Esophagus muscularis mucosa (tissue), 4 donors: Measurements from ENCODE around the gene GAS2L1. TPM values are rescaled to one million over a fixed set of nuclear protein-coding genes. Genes with fewer than 3 reads are reported as not detected.

ENCODE experiments used
- DNase-seq: peaks from one replicate; pipeline ENCODE4 v3.0.0-alpha.2; 2017; ENCODE audit errors: extremely low spot score
- H3K27ac ChIP-seq, 4 donors: fragments of 200-600 bp; sonication (generic); replicated peaks in 1 of 4; 1 replicate in 3 of 4; 2 replicates in 1 of 4; pipeline ENCODE4 v1.5.1; 2016 to 2019; ENCODE audit warnings: mild to moderate bottlenecking in 1 of 4
- H3K27me3 ChIP-seq, 4 donors: fragments of 200-600 bp; sonication (generic); one replicate each; pipeline versions ENCODE4 v1.5.1 to v1.6.0; 2016 to 2019
- H3K36me3 ChIP-seq, 4 donors: fragments of 200-600 bp; sonication (generic); one replicate each; pipeline ENCODE4 v1.5.1; 2016 to 2019
- H3K4me1 ChIP-seq, 4 donors: fragments of 200-600 bp; sonication (generic); one replicate each; pipeline ENCODE4 v1.5.1; 2016 to 2019
- H3K4me3 ChIP-seq, 4 donors: fragments of 200-600 bp; sonication (generic); 1 replicate in 2 of 4; 2 replicates in 2 of 4; pipeline ENCODE4 v1.5.1; 2016 to 2019; ENCODE audit warnings: mild to moderate bottlenecking in 4 of 4, moderate library complexity in 1 of 4
- H3K9me3 ChIP-seq, 4 donors: fragments of 200-600 bp; sonication (generic); 1 replicate in 3 of 4; 2 replicates in 1 of 4; pipeline ENCODE4 v1.5.1; 2016 to 2019
- EP300 ChIP-seq: sonication (generic); formaldehyde crosslinking; IDR thresholded peaks from one replicate; pipeline ENCODE4 v1.6.1; 2017; ENCODE audit warnings: antibody characterized with exemption
- POLR2A ChIP-seq: fragments of 450-650 bp; IDR thresholded peaks from one replicate; pipeline ENCODE4 v1.6.1; 2017; ENCODE audit warnings: antibody characterized with exemption, moderate library complexity, mild to moderate bottlenecking, low read depth
- POLR2AphosphoS5 ChIP-seq, 2 donors: sonication (generic); formaldehyde crosslinking; IDR thresholded peaks; one replicate each; pipeline ENCODE4 v1.6.1; 2017; ENCODE audit warnings: antibody characterized with exemption in 2 of 2
- WGBS: methylation state at CpG from one replicate; pipeline ENCODE4 v1.1.5; 2018; 5-methylcytosine and 5-hydroxymethylcytosine counted together
- intact Hi-C: fragments of 100-400 bp; cut with DNase I; formaldehyde crosslinking; loops from one replicate; pipeline ENCODE4 v1.15.1; 2023
- total RNA-seq, 4 donors: library from RNA; depleted of rRNA; stranded (reverse); fragments of >200 nt; gene quantifications; one replicate each; pipeline versions ENCODE4 v1.1.0 to v1.2.1, GENCODE V29; 2016
- TF ChIP-seq, protein P1 (sequence below), 3 experiments: fragments of 200-600 bp in 2 of 3; fragments of 450-650 bp in 1 of 3; sonication (generic) in 2 of 3; IDR thresholded peaks; one replicate each; pipeline ENCODE4 v1.5.1; 2017 to 2019; ENCODE audit warnings: antibody characterized with exemption in 3 of 3, mild to moderate bottlenecking in 2 of 3, moderate library complexity in 1 of 3

The GAS2L1 gene
- total RNA-seq, 4 donors from 2014 or later = 25.8 to 63.9 (median 38.8) TPM

DNA sequence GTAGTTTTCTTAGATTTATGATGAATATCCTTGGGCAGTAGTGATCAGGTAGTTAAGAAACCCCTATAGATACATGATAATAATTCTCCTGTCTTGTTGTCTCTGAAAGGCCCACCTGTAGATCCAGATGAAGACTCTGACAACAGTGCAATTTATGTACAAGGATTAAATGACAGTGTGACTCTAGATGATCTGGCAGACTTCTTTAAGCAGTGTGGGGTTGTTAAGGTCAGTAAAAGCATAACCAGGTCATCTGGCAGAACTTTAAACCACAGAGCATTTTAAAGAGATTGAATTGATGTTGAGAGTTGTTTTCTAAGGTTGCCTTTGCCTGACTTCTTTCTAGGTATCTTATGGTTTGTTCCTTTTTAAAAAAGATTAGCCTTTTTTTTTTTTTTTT, 14.1 kb upstream of the GAS2L1 start:
- Histone ChIP-seq H3K4me1 (peaks cover 0 to 25% (median 19%) of the 10 kb centered on the region in 4 donors), H3K27ac (no peak overlapping the region), H3K9me3 (no peaks in the 10 kb centered on the region), H3K36me3 (peaks cover 64 to 100% (median 97%) of the 10 kb centered on the region in 4 donors), H3K4me3 (no peak overlapping the region), H3K27me3 (no peaks in the 10 kb centered on the region)
- intact Hi-C loops = no loop called here
- TF ChIP-seq POLR2A = no peak
- TF ChIP-seq, protein P1, sequence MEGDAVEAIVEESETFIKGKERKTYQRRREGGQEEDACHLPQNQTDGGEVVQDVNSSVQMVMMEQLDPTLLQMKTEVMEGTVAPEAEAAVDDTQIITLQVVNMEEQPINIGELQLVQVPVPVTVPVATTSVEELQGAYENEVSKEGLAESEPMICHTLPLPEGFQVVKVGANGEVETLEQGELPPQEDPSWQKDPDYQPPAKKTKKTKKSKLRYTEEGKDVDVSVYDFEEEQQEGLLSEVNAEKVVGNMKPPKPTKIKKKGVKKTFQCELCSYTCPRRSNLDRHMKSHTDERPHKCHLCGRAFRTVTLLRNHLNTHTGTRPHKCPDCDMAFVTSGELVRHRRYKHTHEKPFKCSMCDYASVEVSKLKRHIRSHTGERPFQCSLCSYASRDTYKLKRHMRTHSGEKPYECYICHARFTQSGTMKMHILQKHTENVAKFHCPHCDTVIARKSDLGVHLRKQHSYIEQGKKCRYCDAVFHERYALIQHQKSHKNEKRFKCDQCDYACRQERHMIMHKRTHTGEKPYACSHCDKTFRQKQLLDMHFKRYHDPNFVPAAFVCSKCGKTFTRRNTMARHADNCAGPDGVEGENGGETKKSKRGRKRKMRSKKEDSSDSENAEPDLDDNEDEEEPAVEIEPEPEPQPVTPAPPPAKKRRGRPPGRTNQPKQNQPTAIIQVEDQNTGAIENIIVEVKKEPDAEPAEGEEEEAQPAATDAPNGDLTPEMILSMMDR (IDR thresholded peaks at IDR 0.05) = no peak
- DNase-seq = no peak

DNA sequence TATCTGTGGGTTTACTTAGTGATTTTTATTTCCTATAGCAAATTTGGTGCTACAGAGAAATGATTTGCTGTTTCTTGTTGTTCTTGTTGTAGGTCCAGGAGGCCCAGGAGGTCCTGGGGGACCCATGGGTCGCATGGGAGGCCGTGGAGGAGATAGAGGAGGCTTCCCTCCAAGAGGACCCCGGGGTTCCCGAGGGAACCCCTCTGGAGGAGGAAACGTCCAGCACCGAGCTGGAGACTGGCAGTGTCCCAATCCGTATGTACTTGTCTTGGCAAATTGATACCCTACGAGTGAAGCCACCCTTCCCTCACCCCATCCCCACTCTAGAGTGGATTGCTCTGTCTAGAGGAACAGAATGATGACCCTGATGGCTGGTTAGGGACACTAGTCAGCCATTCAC, 7.8 kb upstream of the GAS2L1 start:
- Histone ChIP-seq H3K4me1 (peaks cover 8 to 20% (median 16%) of the 10 kb centered on the region in 4 donors), H3K27ac (no peak overlapping the region), H3K4me3 (no peak overlapping the region), H3K36me3 (peaks cover 64 to 83% (median 79%) of the 10 kb centered on the region in 4 donors), H3K27me3 (no peaks in the 10 kb centered on the region), H3K9me3 (no peaks in the 10 kb centered on the region)
- WGBS = 85% methylated on average over 6 of the region's 8 CpGs
- intact Hi-C loops = no loop called here
- no peak for DNase-seq
- TF ChIP-seq, protein P1 (IDR thresholded peaks at IDR 0.05) = no peak
- TF ChIP-seq POLR2AphosphoS5 (IDR thresholded peaks at IDR 0.05) (no peak), POLR2A (no peak), EP300 (no peak)

DNA sequence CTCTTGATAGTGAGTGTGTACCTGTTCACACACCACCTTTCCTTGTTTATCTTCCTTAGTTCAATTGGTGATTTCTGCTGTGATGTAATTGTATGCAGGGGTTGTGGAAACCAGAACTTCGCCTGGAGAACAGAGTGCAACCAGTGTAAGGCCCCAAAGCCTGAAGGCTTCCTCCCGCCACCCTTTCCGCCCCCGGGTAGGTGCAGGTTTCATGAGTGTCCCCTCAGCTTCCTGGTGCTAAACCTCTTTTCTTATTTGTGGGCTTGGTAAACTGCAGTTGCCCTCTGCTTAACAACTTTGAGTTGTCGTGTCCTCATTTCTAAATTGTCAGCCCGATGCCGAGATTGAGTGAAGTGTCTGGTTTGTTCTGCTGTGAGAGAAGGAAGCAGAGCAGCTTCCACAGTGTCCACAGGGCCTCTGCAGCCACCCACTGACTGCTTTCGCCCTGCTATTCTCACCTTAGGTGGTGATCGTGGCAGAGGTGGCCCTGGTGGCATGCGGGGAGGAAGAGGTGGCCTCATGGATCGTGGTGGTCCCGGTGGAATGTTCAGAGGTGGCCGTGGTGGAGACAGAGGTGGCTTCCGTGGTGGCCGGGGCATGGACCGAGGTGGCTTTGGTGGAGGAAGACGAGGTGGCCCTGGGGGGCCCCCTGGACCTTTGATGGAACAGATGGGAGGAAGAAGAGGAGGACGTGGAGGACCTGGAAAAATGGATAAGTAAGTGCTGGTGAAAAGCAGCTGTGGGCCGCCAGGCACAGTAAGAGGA, 7.1 kb upstream of the GAS2L1 start:
- Histone ChIP-seq H3K4me1 (peaks cover 8 to 20% (median 17%) of the 10 kb centered on the region in 4 donors), H3K36me3 (peaks cover 60 to 76% (median 72%) of the 10 kb centered on the region in 4 donors), H3K27me3 (no peaks in the 10 kb centered on the region), H3K4me3 (no peak overlapping the region), H3K27ac (no peak overlapping the region), H3K9me3 (no peaks in the 10 kb centered on the region)
- DNase-seq = no peak
- WGBS = 83% methylated on average over 19 of the region's 19 CpGs
- intact Hi-C loops = no loop called here
- TF ChIP-seq EP300 = no peak

DNA sequence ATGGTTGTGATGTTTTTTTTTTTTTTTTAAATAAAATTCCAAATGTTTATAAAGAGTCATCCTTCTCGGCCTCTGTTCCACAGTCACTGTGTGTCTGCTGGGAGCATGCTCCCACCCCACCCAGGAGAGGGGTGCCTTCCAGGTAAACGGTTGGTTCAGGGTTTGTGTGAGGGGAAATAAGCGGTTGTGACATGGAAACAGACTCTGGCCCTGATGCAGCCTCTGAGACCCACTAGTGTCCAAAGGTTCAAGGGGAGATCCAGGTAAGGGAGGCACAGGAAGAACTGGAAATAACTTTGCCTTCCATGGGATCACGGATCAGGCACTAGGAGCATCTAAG, 6.0 kb upstream of the GAS2L1 start:
- Histone ChIP-seq H3K4me3 (no peak overlapping the region), H3K27me3 (no peaks in the 10 kb centered on the region), H3K36me3 (peaks cover 53 to 65% (median 61%) of the 10 kb centered on the region in 4 donors), H3K27ac (no peak overlapping the region), H3K9me3 (no peaks in the 10 kb centered on the region), H3K4me1 (peaks cover 8 to 20% (median 17%) of the 10 kb centered on the region in 4 donors)
- DNase-seq = no peak
- 51% methylated on average over 4 of the region's 4 CpGs for WGBS
- intact Hi-C loops = no loop called here
- TF ChIP-seq, protein P1 (IDR thresholded peaks at IDR 0.05) = no peak
- TF ChIP-seq EP300 (no peak), POLR2AphosphoS5 (IDR thresholded peaks at IDR 0.05) (no peak), POLR2A (no peak)

DNA sequence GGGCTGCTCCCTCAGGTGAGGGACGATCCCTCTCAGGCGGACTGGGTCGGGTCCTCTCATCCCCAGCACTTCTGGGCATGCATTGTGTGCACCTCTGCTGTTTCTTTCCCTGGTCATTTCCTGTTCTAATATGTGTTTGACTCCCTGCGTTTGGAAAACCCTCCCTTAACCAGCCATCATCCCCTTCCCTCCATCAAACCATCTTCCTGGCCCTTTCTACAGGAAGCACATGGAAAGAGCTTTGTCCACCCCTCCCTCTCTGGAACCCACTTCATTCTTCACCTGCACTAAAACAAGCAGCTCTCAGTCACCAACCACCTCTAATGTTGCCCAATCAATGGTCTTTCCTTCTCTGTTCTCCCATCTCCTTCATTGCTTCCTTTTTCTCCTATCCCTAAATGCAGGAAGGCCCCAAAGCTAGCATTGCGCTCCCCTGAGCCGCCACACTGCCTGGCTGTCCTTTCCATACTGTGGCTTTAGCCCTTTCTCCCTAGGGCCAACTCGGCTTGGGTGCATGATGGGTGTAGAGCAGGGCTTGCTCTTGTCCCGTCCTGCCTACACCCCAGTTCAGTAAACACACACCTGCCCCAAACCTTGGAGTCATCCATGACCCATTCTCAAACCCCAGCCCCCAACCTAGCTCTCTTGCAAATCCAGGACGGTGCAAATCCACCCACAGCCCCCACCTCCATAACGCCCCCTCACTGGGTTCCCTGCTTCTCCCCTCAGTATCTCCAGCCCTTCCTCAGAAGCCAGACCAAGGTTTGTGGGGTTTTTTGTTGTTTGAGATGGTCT, 5.4 kb upstream of the GAS2L1 start:
- intact Hi-C loops = no loop called here
- WGBS = 70% methylated on average over 10 of the region's 10 CpGs
- no peaks in the 10 kb centered on the region for H3K9me3 ChIP-seq
- no peaks in the 10 kb centered on the region for H3K27me3 ChIP-seq
- peaks cover 8 to 24% (median 21%) of the 10 kb centered on the region in 4 donors for H3K4me1 ChIP-seq
- H3K36me3 ChIP-seq = peaks cover 48 to 59% (median 55%) of the 10 kb centered on the region in 4 donors
- TF ChIP-seq, protein P1 (IDR thresholded peaks at IDR 0.05) = no peak
- TF ChIP-seq POLR2AphosphoS5 (IDR thresholded peaks at IDR 0.05) (peak in 1 of 2 donors; percentile 26), POLR2A (no peak)
- no peak overlapping the region for H3K27ac ChIP-seq
- DNase-seq = no peak
- H3K4me3 ChIP-seq = no peak overlapping the region
